Stimulated activated CD4-positive, alpha-beta T cell treated with anti-CD3 and anti-CD28 coated beads, Interleukin-2, amount 100 ng/mL, for 24 hours (primary cell): ENCODE measurements around the gene EIF2B5.
"Not testable (repeated sequence)": the region's sequence is repeated elsewhere in the genome, so short reads cannot be mapped to it uniquely, and the experiment has no call there.

Experiments
- DNase-seq, 2 donors: peaks; one replicate each; pipeline ENCODE4 v3.0.0-alpha.2; 2020

The EIF2B5 gene

GRCh38 chr3:184135149-184135910 lies at the start of gene EIF2B5:
EIF2B5 (plus strand) TSS chr3:184135358; CDS start chr3:184135386, 28 bp downstream.
- DNase-seq = peak; percentile 88 to 89

- DNase-seq = no peak
Measured at GRCh38 chr3:184085389-184085852, 49.7 kb upstream of the EIF2B5 start.

GRCh38 chr3:184092199-184092598 lies 43.0 kb upstream of the EIF2B5 start:
- DNase-seq = no peak

GRCh38 chr3:184096811-184097383 lies 38.3 kb upstream of the EIF2B5 start, which contains the start of gene HTR3E:
HTR3E (plus strand) TSS chr3:184097064; CDS start chr3:184097530, 466 bp downstream.
- no peak for DNase-seq

GRCh38 chr3:184097556-184097955 lies 37.6 kb upstream of the EIF2B5 start:
- DNase-seq = no peak

GRCh38 chr3:184099806-184100686 lies 35.1 kb upstream of the EIF2B5 start:
- no peak for DNase-seq

- DNase-seq = no peak
Measured at GRCh38 chr3:184110316-184110725, 24.8 kb upstream of the EIF2B5 start.

- DNase-seq = no peak
Measured at GRCh38 chr3:184116017-184116416, 19.1 kb upstream of the EIF2B5 start.

- no peak for DNase-seq
Measured at GRCh38 chr3:184117636-184118035, 17.5 kb upstream of the EIF2B5 start.

- DNase-seq = not testable (repeated sequence)
Measured at GRCh38 chr3:184121031-184121430, 14.1 kb upstream of the EIF2B5 start.

- DNase-seq = no peak
Measured at GRCh38 chr3:184126006-184126405, 9.2 kb upstream of the EIF2B5 start.

GRCh38 chr3:184129012-184129411 lies 6.1 kb upstream of the EIF2B5 start:
- DNase-seq = no peak

- no peak for DNase-seq
Measured at GRCh38 chr3:184132945-184133344, 2.2 kb upstream of the EIF2B5 start.

- peak; percentile 68 to 75 for DNase-seq
Measured at GRCh38 chr3:184133840-184134745, 1.1 kb upstream of the EIF2B5 start.

GRCh38 chr3:184134746-184135148 lies 411 bp upstream of the EIF2B5 start:
- no peak for DNase-seq

GRCh38 chr3:184135911-184136260 lies 728 bp downstream of the EIF2B5 start:
- no peak for DNase-seq

GRCh38 chr3:184140436-184140835 lies 5.3 kb downstream of the EIF2B5 start:
- DNase-seq = no peak

- DNase-seq = no peak
Measured at GRCh38 chr3:184142199-184142598, 7.0 kb downstream of the EIF2B5 start.

GRCh38 chr3:184143327-184143726 lies 8.2 kb downstream of the EIF2B5 start:
- DNase-seq = no peak

- no peak for DNase-seq
Measured at GRCh38 chr3:184144505-184144904, 9.3 kb downstream of the EIF2B5 start.

- DNase-seq = peak in 1 of 2 donors; percentile 21
Measured at GRCh38 chr3:184145111-184145524, 10.0 kb downstream of the EIF2B5 start.

- DNase-seq = no peak
Measured at GRCh38 chr3:184145751-184146270, 10.7 kb downstream of the EIF2B5 start.
